ENCODE data around the gene ATP2B2. TPM values are rescaled to one million over a fixed set of nuclear protein-coding genes. Genes with fewer than 3 reads are reported as not detected.

The ATP2B2 gene
- total RNA-seq, 1 experiment from 2014 or later: not detected

- no peak for TF ChIP-seq EZH2 (IDR thresholded peaks at IDR 0.05)
- no peak for TF ChIP-seq ZBTB33 (IDR thresholded peaks at IDR 0.05; ENCODE audit: extremely low read depth, insufficient replicate concordance, low read length)
- no peak for TF ChIP-seq MAX (IDR thresholded peaks at IDR 0.05)
- no peak for TF ChIP-seq POLR2A (IDR thresholded peaks at IDR 0.05; ENCODE audit: borderline replicate concordance, extremely low read depth, insufficient read depth, insufficient read length)
- TF ChIP-seq JUND (IDR thresholded peaks at IDR 0.05): no peak
- TF ChIP-seq YY1 (IDR thresholded peaks at IDR 0.05; ENCODE audit: extremely low read depth, insufficient replicate concordance, low read depth, low read length): no peak
- TF ChIP-seq ELF1 (IDR thresholded peaks at IDR 0.05; ENCODE audit: borderline replicate concordance, low read depth): no peak
- TF ChIP-seq FOSL1 (IDR thresholded peaks at IDR 0.05; ENCODE audit: low read depth): no peak
- TF ChIP-seq POLR2AphosphoS5 (IDR thresholded peaks at IDR 0.05; ENCODE audit: low read depth, low read length): no peak
- POLR2A ChIA-PET: no interaction called here
- DNase-seq (ENCODE audit: low read depth, low spot score): no peak
- H3K4me2 ChIP-seq (ENCODE audit: low read length): no peak overlapping the region
- no peaks in the 10 kb centered on the region for H4K20me1 ChIP-seq (ENCODE audit: insufficient read depth)
- H3K27me3 ChIP-seq (ENCODE audit: insufficient read depth, low read length): peaks cover 45% of the 10 kb centered on the region; the same call in 1 of the 2 replicates
- no peaks in the 10 kb centered on the region for H3K79me2 ChIP-seq (ENCODE audit: insufficient read depth, low read length)
- intact Hi-C loops (cut with micrococcal nuclease): no loop called here
- CTCF ChIA-PET: no interaction called here
- H3K9me3 ChIP-seq (ENCODE audit: control insufficient read depth in 1 of 2, insufficient read depth in 1 of 2, low read depth in 1 of 2, low read length in 2 of 2): no peaks in the 10 kb centered on the region
- RAD21 ChIA-PET (ENCODE audit: low non-redundant PET in 1 of 2, low total read pairs in 2 of 2, uncharacterized antibody in 2 of 2, unreplicated experiment in 2 of 2): no interaction called here
- no peaks in the 10 kb centered on the region for H3K4me1 ChIP-seq (ENCODE audit: control insufficient read depth in 1 of 2, insufficient read depth in 2 of 2, low read length in 2 of 2)
- no peak for ATAC-seq
- no peak overlapping the region for H3K4me3 ChIP-seq (replicated peaks in 1 of 2; ENCODE audit: low read depth in 1 of 2, low read length in 2 of 2)
- no TSS peak for BruUV-seq (replicated peaks)
- no peaks in the 10 kb centered on the region for H3K36me3 ChIP-seq (ENCODE audit: control insufficient read depth in 1 of 2, insufficient read depth in 2 of 2, low read length in 2 of 2)
- no peaks in the 10 kb centered on the region for H3K9me2 ChIP-seq (ENCODE audit: insufficient read depth)
- no peak overlapping the region for H3K9ac ChIP-seq (ENCODE audit: low read length)
- no peak overlapping the region for H3K27ac ChIP-seq (ENCODE audit: low read depth, low read length)
- no peak overlapping the region for H2AFZ ChIP-seq (ENCODE audit: low read depth, low read length, poor library complexity, severe bottlenecking)
These were observed 176.8 kb downstream of the ATP2B2 start for GRCh38 chr3:10328460-10329071.

Data from HCT116 (cell line).